Astrocyte of the cerebellum (primary cell): ENCODE results near the gene DNAH6.

Experiments used
- DNase-seq: peaks from one replicate; pipeline ENCODE4 v3.0.0-alpha.2; 2011; ENCODE audit warnings: low read depth
- H3K4me3 ChIP-seq: 2 replicates; pipeline ENCODE4 v1.5.1; 2011; ENCODE audit warnings: mild to moderate bottlenecking, low read depth, low read length, moderate library complexity
- in situ Hi-C: cut with HindIII; loops from 2 replicates; pipeline ENCODE4 v1.10.0; 2017; ENCODE audit warnings: low sequenced_read_pairs
- TF ChIP-seq, protein P1 (sequence below): IDR thresholded peaks from 2 replicates; pipeline ENCODE4 v1.5.1; 2012; ENCODE audit warnings: low read length, low read depth, moderate library complexity, mild to moderate bottlenecking; ENCODE audit errors: missing control alignments

Gene DNAH6

DNA sequence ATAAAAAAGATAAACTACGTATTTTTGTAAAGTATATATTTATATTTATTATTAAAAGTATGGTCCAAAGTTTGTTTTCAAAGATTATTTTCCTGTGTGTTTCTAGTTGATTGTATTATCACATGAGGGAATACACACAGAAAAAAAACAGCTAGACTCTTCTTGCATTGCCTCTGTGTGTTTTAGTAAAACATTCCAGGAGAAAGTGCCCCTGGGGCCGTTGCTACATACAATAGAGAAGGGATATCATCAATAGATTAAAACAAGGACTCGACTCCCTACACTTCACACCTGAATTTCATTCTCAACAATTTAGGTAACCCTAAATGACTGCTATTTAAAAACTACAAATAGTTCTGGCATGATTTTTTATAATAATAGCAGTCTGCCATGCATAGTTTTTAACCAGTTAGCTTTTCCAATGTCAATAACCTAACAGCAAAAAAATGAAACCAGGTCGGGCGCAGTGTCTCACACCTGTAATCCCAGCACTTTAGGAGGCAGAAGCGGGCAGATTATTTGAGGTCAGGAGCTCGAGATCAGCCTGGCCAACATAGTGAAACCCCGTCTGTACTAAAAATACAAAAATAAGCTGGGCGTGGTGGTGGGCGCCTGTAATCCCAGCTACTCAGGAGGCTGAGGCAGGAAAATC lies 171.3 kb downstream of the DNAH6 start:
- TF ChIP-seq, protein P1, sequence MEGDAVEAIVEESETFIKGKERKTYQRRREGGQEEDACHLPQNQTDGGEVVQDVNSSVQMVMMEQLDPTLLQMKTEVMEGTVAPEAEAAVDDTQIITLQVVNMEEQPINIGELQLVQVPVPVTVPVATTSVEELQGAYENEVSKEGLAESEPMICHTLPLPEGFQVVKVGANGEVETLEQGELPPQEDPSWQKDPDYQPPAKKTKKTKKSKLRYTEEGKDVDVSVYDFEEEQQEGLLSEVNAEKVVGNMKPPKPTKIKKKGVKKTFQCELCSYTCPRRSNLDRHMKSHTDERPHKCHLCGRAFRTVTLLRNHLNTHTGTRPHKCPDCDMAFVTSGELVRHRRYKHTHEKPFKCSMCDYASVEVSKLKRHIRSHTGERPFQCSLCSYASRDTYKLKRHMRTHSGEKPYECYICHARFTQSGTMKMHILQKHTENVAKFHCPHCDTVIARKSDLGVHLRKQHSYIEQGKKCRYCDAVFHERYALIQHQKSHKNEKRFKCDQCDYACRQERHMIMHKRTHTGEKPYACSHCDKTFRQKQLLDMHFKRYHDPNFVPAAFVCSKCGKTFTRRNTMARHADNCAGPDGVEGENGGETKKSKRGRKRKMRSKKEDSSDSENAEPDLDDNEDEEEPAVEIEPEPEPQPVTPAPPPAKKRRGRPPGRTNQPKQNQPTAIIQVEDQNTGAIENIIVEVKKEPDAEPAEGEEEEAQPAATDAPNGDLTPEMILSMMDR, result no peak
- in situ Hi-C loops, result no loop called here
- H3K4me3 ChIP-seq, result no peak overlapping the region
- no peak for DNase-seq

DNA sequence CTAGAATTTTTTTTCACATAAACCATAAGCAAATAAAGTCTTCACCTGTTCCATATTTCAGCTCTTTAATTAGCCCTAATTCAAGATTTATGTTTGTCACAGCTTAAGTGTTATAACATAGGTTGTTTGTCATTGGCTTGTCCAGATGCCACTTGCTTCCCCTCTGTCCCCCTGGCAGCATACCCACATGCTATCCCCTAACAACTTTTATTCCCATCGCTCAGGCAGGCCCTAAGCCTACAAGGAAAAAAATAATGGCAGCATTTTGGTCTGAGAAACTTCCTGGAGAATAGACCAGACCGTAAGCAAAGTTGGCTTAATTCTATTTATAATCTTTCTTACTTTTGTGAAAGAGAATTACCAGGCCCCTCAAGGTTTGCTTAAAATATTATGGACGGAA lies 173.9 kb downstream of the DNAH6 start:
- no peak overlapping the region for H3K4me3 ChIP-seq
- no peak for DNase-seq
- in situ Hi-C loops, result no loop called here
- TF ChIP-seq, protein P1, result no peak

DNA sequence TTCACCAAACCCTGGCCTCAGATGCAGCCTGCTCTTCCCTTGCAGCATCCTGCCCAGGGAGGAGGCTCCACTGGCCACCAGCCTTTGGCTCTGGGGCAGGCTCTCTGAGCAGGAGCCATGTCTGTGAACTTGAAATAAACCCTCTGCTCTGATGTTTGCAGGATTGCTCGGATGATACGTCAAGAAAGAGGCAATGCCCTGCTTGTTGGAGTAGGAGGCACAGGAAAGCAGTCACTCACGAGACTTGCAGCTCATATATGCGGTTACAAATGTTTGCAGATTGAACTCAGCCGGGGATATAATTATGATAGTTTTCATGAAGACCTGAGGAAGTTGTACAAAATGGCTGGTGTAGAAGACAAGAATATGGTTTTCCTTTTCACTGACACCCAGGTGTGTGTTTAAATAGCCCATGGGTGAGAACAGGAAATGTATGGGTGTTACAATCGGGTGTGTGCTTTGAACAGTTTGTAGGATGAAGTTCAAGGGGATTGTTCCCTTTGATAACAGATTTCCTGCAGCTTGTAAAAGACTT lies 177.9 kb downstream of the DNAH6 start:
- TF ChIP-seq, protein P1, result no peak
- no peak overlapping the region for H3K4me3 ChIP-seq
- in situ Hi-C loops, result no loop called here
- no peak for DNase-seq

DNA sequence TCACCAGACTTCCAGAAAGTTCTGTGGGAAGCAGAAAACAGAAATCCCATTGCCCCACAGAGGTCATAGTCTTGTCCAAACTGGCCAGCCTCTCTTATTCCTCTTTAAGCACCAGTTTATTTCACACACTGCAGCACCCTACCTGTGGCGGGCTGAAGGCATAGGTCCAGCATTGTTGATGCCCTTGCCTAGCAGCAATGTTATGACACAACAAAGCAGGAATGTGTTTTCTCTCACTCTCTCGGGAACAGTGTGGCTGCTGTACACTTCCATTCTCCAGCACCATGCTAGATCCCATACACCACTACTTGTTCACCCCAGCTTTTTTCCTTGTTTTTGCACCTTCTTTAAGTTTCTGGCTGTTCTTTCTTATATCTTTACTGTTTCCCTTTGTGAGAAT lies 181.6 kb downstream of the DNAH6 start:
- DNase-seq, result no peak
- no peak overlapping the region for H3K4me3 ChIP-seq
- TF ChIP-seq, protein P1, result no peak
- in situ Hi-C loops, result no loop called here

DNA sequence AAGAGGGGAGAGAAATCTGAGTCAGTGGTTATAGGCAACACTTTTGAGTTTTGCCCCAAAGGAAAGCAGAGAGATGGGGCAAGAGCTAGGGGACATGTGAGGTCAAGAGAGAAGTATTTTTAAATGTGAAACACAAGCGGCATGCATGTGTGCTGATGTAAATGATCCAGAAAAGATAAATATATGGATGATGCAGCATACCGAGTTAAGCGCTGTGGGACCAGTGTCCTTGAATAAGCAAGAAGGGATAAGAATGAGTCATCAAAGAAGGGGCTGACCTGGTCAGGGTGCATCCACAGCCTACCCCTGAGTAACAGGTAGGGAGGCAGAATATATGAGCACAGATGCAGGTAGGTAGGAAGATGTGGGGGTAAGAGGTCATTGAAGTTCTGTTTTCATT lies 183.7 kb downstream of the DNAH6 start:
- in situ Hi-C loops, result no loop called here
- H3K4me3 ChIP-seq, result no peak overlapping the region
- TF ChIP-seq, protein P1, result no peak
- no peak for DNase-seq

DNA sequence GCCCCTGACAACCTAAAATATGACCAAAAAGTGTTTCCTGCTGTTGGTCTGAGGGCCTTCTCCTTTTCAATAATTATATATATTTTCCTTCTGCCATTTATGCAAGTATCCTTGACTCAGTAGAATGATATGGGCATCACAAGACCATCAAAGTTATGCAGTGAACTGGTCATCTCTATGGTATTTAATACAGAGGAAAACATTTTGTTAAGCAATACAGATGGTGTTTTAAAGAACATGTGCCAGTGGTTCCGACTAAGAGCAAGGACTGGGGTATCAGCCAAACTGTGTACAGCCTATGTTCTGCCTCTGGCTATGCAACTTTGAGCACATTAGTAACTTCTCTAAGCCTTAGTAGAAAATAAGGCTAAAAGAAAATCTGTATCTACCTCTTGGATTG lies 185.6 kb downstream of the DNAH6 start:
- in situ Hi-C loops, result no loop called here
- DNase-seq, result peak; percentile 54
- H3K4me3 ChIP-seq, result no peak overlapping the region
- TF ChIP-seq, protein P1, result no peak
